NCI-H345 treated with DMSO at 0.1 percent for 48 hours (cell line): ENCODE measurements around the gene HPN.
"Not testable (repeated sequence)": the region's sequence is repeated elsewhere in the genome, so short reads cannot be mapped to it uniquely, and the experiment has no call there.

Source experiments
- DNase-seq: peaks from one replicate; lab custom pipeline; 2025; ENCODE audit not compliant: unreplicated experiment; lab: John Stamatoyannopoulos, UW

HPN gene

GRCh38 chr19:35042056-35042730, 672 bp downstream of the HPN start:
- no peak for DNase-seq

- no peak for DNase-seq
These were observed 1.6 kb downstream of the HPN start for GRCh38 chr19:35042954-35043604.

- no peak for DNase-seq
These were observed 2.4 kb downstream of the HPN start for GRCh38 chr19:35043906-35044305.

GRCh38 chr19:35044317-35045117, 3.0 kb downstream of the HPN start:
- peak; percentile 52 for DNase-seq

- no peak for DNase-seq
These were observed 4.3 kb downstream of the HPN start for GRCh38 chr19:35045667-35046300.

GRCh38 chr19:35046461-35046860, 4.9 kb downstream of the HPN start:
- DNase-seq = no peak

- peak; percentile 39 for DNase-seq
These were observed 7.4 kb downstream of the HPN start for GRCh38 chr19:35048911-35049411.

- no peak for DNase-seq
These were observed 7.9 kb downstream of the HPN start for GRCh38 chr19:35049456-35049855.

GRCh38 chr19:35050662-35051061, 9.1 kb downstream of the HPN start:
- DNase-seq = not testable (repeated sequence)

- not testable (repeated sequence) for DNase-seq
These were observed 9.7 kb downstream of the HPN start for GRCh38 chr19:35051268-35051667.

GRCh38 chr19:35051796-35052195, 10.3 kb downstream of the HPN start:
- DNase-seq = no peak

GRCh38 chr19:35052599-35053190, 11.2 kb downstream of the HPN start:
- DNase-seq = no peak

- no peak for DNase-seq
These were observed 12.3 kb downstream of the HPN start for GRCh38 chr19:35053667-35054293.

GRCh38 chr19:35054626-35055025, 13.1 kb downstream of the HPN start:
- DNase-seq = no peak

GRCh38 chr19:35055715-35056179, 14.2 kb downstream of the HPN start:
- DNase-seq = peak; percentile 76

GRCh38 chr19:35056513-35057063, 15.1 kb downstream of the HPN start:
- no peak for DNase-seq

- DNase-seq = no peak
These were observed 16.8 kb downstream of the HPN start for GRCh38 chr19:35058370-35058769.

- DNase-seq = no peak
These were observed 17.7 kb downstream of the HPN start for GRCh38 chr19:35059006-35059798.

GRCh38 chr19:35059799-35060091, 18.2 kb downstream of the HPN start:
- DNase-seq = no peak
